Fibroblast of villous mesenchyme (primary cell): Measurements from ENCODE around the gene HMCN2. TPM values are rescaled to one million over a fixed set of nuclear protein-coding genes. Genes with fewer than 3 reads are reported as not detected.

Experiments used
- DNase-seq: peaks from one replicate; pipeline ENCODE4 v3.0.0-alpha.2; 2010; ENCODE audit warnings: low read depth
- H3K4me3 ChIP-seq: 2 replicates; pipeline ENCODE4 v1.5.1; 2011; ENCODE audit warnings: low read depth, mild to moderate bottlenecking, low read length
- CTCF ChIP-seq: IDR thresholded peaks from 2 replicates; pipeline ENCODE4 v1.5.1; 2012; ENCODE audit warnings: low read depth, mild to moderate bottlenecking, low read length; ENCODE audit not compliant: insufficient read depth
- total RNA-seq: library from RNA; depleted of rRNA; stranded (reverse); fragments of >200 nt; gene quantifications from 2 replicates; pipeline ENCODE4 v1.2.3, GENCODE V29; 2012

Gene HMCN2
- total RNA-seq, 1 donor: not detected

GRCh38 chr9:130239741-130240241, 25.8 kb upstream of the HMCN2 start:
- H3K4me3 ChIP-seq: no peak overlapping the region
- TF ChIP-seq CTCF: no peak
- DNase-seq: no peak

GRCh38 chr9:130240410-130241197, 25.0 kb upstream of the HMCN2 start:
- peak; percentile 68 for DNase-seq
- no peak for TF ChIP-seq CTCF
- H3K4me3 ChIP-seq: no peak overlapping the region

- no peak for DNase-seq
- no peak for TF ChIP-seq CTCF
- no peak overlapping the region for H3K4me3 ChIP-seq
These were observed 24.4 kb upstream of the HMCN2 start for GRCh38 chr9:130241198-130241535.

GRCh38 chr9:130242270-130243014, 23.1 kb upstream of the HMCN2 start:
- no peak overlapping the region for H3K4me3 ChIP-seq
- no peak for DNase-seq
- no peak for TF ChIP-seq CTCF

- peak overlapping the region; percentile 0 for H3K4me3 ChIP-seq
- TF ChIP-seq CTCF: peak; percentile 87
- DNase-seq: peak; percentile 43
These were observed 22.3 kb upstream of the HMCN2 start for GRCh38 chr9:130243015-130243881.

- H3K4me3 ChIP-seq: no peak overlapping the region
- DNase-seq: no peak
- TF ChIP-seq CTCF: no peak
These were observed 21.7 kb upstream of the HMCN2 start for GRCh38 chr9:130243882-130244170.
